GM12874 (cell line): ENCODE measurements around the gene SLC7A14.

Experiments
- TF ChIP-seq, protein P1 (sequence below): IDR thresholded peaks from 2 replicates; pipeline ENCODE4 v1.5.1; 2011; ENCODE audit warnings: low read depth, mild to moderate bottlenecking, control low read depth, low read length, moderate library complexity; ENCODE audit not compliant: insufficient read depth

The SLC7A14 gene

DNA sequence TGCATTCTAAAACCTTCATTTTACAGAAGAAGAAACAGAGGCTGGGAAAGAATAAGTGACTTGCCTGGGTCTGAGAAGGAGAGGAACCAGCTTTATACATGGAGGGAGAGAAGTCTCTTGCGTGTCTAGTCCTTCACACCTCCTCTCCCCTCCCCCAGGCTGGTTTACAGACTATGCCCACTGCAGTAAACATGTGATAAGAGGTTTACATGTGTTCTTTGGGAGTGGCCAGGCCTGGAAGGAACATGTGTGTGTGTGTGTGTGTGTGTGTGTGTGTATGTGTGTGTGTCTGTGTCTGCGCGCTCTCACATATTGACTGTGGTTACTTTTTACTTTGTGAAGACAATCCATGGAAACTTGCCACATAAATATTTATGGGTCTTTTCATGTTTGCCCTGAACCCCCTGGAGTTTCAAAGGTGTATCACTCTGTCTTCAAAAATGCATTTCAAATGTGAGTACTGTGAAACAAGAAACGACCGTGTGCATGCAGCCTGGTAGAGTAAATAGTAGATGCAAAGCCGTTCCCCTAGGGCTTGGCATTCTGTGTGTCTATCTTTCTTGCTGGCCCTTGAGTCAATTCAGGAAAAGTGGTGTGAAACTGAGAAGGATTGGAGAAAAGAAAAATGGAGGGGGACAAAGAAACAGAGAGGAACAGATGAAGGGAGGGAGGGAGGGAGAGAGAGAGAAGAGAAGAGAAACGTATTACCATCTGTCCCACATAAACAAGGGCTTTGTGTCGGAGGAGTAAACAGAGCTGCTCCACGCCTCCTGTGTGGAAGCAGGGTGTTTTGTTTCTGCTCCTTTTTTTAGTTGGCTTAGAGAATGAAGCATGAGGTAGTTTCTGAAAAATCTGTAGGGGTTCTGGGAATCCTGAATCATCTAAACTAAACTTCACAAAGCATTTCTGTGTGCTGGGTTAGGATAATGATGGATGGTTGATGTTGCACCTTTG is 115.5 kb downstream of the SLC7A14 start:
- TF ChIP-seq, protein P1, sequence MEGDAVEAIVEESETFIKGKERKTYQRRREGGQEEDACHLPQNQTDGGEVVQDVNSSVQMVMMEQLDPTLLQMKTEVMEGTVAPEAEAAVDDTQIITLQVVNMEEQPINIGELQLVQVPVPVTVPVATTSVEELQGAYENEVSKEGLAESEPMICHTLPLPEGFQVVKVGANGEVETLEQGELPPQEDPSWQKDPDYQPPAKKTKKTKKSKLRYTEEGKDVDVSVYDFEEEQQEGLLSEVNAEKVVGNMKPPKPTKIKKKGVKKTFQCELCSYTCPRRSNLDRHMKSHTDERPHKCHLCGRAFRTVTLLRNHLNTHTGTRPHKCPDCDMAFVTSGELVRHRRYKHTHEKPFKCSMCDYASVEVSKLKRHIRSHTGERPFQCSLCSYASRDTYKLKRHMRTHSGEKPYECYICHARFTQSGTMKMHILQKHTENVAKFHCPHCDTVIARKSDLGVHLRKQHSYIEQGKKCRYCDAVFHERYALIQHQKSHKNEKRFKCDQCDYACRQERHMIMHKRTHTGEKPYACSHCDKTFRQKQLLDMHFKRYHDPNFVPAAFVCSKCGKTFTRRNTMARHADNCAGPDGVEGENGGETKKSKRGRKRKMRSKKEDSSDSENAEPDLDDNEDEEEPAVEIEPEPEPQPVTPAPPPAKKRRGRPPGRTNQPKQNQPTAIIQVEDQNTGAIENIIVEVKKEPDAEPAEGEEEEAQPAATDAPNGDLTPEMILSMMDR = no peak

DNA sequence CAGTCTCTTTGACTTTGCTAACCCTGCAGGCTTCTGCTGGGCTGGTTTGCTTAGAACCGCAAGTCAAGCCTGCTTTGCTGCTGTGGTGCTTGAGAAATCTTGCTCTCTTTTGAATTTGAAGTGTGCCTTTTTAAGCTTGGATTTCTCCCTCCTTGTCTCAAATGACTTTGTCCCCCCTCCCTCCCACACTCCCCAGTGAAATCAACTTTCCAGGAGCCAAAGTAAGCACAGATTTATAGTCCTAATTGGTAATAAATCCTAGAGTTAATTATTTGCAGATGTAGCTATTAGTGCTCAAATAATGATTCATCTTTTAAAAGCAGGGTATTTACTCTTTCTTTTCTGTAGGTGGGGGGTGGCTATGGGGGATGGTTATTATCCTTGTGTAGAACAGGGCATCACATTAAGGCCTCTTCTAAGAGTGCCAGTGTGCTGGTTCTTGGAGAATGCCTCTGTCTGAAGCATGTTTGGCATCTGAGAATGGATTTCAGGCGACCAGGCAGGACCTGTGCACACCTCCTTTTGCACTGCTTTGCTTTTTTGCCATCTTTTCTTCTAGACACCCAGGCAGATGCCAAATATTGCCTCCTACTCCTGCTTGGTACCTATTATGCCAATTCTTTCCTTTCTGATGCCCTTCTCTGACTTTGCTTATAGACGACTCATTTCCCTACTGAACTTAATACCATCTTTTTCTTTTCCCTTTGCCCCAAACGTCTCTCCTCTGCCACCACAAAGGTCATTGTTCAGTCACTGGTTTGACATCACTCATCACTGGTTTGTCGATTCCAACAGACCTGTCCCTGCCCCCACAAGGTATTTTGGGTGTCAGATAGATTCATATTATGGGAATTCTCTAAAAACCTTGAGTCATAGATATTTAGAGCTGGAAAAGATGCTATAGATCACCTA is 116.5 kb downstream of the SLC7A14 start:
- TF ChIP-seq, protein P1 = no peak

DNA sequence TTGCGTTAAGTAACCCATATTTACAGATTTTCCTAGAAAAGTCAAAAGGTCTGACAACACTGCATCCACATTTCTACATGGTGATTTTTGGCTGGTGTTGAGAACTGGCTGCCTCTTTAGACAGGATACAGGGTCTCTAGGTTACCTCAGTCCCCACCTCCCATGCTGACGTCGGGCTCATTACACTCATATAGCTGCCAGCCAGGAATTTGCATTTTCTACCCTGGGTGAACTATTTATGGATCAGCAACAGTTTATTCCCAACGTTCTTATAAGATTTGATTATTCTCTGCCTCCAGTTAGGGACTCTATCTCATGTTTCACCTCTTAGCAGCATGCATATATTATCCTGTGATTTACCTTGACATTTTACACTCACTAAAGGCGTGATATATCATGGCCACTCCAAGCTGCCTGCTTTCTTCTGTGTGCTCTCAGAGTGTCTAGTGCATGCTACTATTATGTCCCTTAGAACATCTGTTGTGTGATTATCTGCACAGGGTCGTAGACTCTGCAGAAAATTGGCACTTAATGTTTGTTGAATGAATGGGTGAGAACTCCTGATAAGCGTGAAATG is 118.2 kb downstream of the SLC7A14 start:
- TF ChIP-seq, protein P1 = no peak

DNA sequence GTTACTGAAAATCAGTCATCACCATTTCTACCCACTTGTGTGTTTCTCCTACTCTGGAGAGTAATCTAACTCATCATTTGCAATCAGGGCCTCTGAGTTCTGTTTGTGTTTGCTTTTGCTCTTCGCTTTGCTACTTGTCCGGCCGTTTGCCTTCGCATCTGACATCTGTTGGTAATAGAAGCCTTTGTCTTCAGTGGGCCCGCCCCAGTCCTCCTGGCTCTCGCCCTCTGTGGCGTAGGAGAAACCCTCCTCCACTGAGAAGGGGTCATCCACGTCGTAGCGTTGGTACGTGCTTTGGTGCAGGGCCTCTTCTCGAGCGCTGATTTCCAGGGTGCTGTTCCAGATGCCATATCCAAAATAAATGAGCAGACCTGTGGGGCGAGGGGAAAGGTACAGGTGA is 118.9 kb downstream of the SLC7A14 start:
- TF ChIP-seq, protein P1 = no peak

DNA sequence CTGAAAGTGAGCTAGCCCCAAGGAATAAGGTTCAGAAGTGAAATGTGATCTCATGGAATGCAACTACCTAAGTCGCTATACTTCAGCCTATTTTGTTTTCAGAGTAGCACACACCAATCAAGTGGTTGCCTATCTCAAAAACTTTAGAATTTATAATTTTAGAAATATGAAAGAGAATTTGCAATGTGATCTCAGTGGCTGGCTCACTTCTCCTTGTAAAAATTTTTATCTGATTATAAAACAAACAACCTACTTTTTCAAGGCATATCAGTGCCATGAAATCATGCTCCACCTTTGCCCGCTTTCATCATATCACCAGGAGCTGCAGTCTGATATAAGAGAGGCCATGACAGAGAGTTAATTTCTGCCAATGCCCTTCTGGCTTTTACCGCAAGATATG is 119.9 kb downstream of the SLC7A14 start:
- TF ChIP-seq, protein P1 = no peak

DNA sequence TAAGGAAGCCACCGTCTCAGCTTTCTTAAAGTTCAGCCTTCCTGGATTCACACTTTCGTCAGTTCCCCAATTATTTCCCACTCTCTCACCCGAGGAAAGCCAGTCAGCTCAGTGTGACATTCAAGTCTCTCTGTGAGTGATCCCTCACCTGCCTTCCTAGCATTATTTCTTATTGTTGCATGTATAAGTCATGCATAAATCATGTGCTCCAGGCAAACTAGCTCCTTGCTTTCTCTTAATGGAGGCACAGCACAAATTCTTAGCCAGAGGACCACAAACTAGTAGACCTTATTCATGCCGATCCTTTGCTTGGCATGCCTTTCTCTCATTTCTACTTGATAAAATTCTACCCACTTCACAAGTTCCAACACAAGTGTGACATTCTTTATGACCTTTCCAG is 122.9 kb downstream of the SLC7A14 start:
- TF ChIP-seq, protein P1 = no peak

DNA sequence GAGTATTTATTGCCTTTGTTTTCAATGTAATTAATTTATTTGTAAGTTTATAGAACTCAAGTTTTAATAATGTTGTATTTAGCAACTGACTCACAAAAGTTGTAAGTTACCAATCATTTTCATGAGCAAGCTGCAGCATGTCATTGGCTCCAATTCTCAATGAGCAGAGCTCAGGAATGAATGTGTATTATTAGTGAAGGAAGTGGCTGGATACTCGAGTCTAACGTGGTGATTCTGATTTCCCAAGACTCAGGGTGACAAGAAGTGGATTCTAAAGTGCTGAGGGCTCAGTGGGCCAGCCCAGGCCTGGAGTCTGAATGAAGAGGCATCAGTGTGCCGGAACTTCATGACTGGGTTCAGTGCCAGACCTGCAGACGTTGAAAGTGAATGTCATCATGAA is 127.6 kb downstream of the SLC7A14 start:
- TF ChIP-seq, protein P1 = no peak
